HepG2 (cell line): ENCODE results near the gene NOL4L. TPM values are rescaled to one million over a fixed set of nuclear protein-coding genes. Genes with fewer than 3 reads are reported as not detected.

Experiments used
- E2F5 ChIP-seq: sonication (generic); formaldehyde crosslinking; conservative IDR thresholded peaks from 2 replicates; pipeline ENCODE4 v1.4.0; 2020; ENCODE audit warnings: missing genetic modification reagents
- JUND ChIP-seq: sonication (generic); formaldehyde crosslinking; IDR thresholded peaks from 2 replicates; pipeline ENCODE4 v1.8.0; 2022; ENCODE audit warnings: mild to moderate bottlenecking, missing genetic modification reagents
- NFKB2 ChIP-seq: sonication (generic); formaldehyde crosslinking; IDR thresholded peaks from 2 replicates; pipeline ENCODE4 v1.4.0; 2020; ENCODE audit warnings: missing genetic modification reagents, borderline replicate concordance
- POLR2AphosphoS5 ChIP-seq: IDR thresholded peaks from 2 replicates; pipeline ENCODE4 v1.6.1; 2012; ENCODE audit warnings: low read depth, low read length
- REPIN1 ChIP-seq: sonication (generic); formaldehyde crosslinking; IDR thresholded peaks from 2 replicates; pipeline ENCODE4 v1.8.0; 2022; ENCODE audit warnings: missing genetic modification reagents, low read depth, mild to moderate bottlenecking, borderline replicate concordance
- REXO4 ChIP-seq: sonication (generic); formaldehyde crosslinking; IDR thresholded peaks from 2 replicates; pipeline ENCODE4 v1.8.0; 2022; ENCODE audit warnings: missing genetic modification reagents, mild to moderate bottlenecking, borderline replicate concordance
- TGIF2 ChIP-seq: IDR thresholded peaks from 2 replicates; pipeline ENCODE4 v1.6.1; 2016; ENCODE audit warnings: control low read depth, missing compliant biosample characterization
- WIZ ChIP-seq: sonication (generic); formaldehyde crosslinking; IDR thresholded peaks from 2 replicates; pipeline ENCODE4 v1.5.1; 2020; ENCODE audit warnings: mild to moderate bottlenecking, missing genetic modification reagents
- ZNF20 ChIP-seq: sonication (generic); formaldehyde crosslinking; IDR thresholded peaks from 2 replicates; pipeline ENCODE4 v1.4.0; 2020; ENCODE audit warnings: mild to moderate bottlenecking, moderate library complexity, missing genetic modification reagents
- ZNF326 ChIP-seq: sonication (generic); formaldehyde crosslinking; IDR thresholded peaks from 2 replicates; pipeline ENCODE4 v1.4.0; 2020; ENCODE audit warnings: missing genetic modification reagents, borderline replicate concordance
- ZNF687 ChIP-seq: sonication (generic); formaldehyde crosslinking; IDR thresholded peaks from 2 replicates; pipeline ENCODE4 v1.5.1; 2020; ENCODE audit warnings: mild to moderate bottlenecking, missing genetic modification reagents, moderate library complexity
- polyA plus RNA-seq, 8 experiments: library from polyadenylated mRNA; depleted of rRNA in 3 of 8; stranded (reverse) in 7 of 8; unstranded in 1 of 8; fragments of >200 nt; fragmentation: Illumina TruSeq in 4 of 8; extraction: Trizol in 4 of 8; gene quantifications; 2 replicates each; pipeline versions ENCODE4 v1.2.1 to v1.2.3, GENCODE V29; 2011 to 2016; ENCODE audit warnings: low read depth in 4 of 8, missing spikeins in 1 of 8, mixed read lengths in 1 of 8; ENCODE audit not compliant: insufficient read depth in 1 of 8
- total RNA-seq, 5 experiments: library from RNA; depleted of rRNA; stranded (reverse); fragments of >200 nt; fragmentation: Illumina TruSeq; extraction: Trizol; gene quantifications; 2 replicates each; pipeline ENCODE4 v1.2.3, GENCODE V29; 2016; ENCODE audit warnings: low read depth in 1 of 5
- TF ChIP-seq, protein P1 (sequence below): fragments of 450-650 bp; IDR thresholded peaks from 2 replicates; pipeline ENCODE4 v1.6.1; 2017
- TF ChIP-seq, protein P2 (sequence below): sonication (generic); formaldehyde crosslinking; IDR thresholded peaks from 2 replicates; pipeline ENCODE4 v1.9.0; 2021; ENCODE audit warnings: missing genetic modification reagents, borderline replicate concordance
- TF ChIP-seq, protein P3 (sequence below): sonication (generic); formaldehyde crosslinking; conservative IDR thresholded peaks from 2 replicates; pipeline ENCODE4 v1.8.0; 2022; ENCODE audit warnings: mild to moderate bottlenecking, moderate library complexity, missing genetic modification reagents

The NOL4L gene
- total and polyA plus RNA-seq, 2 of the 13 experiments (the other 11 are each of a cell fraction or from before 2014, with no cell fraction given) = 16.6 to 35.4 TPM

DNA sequence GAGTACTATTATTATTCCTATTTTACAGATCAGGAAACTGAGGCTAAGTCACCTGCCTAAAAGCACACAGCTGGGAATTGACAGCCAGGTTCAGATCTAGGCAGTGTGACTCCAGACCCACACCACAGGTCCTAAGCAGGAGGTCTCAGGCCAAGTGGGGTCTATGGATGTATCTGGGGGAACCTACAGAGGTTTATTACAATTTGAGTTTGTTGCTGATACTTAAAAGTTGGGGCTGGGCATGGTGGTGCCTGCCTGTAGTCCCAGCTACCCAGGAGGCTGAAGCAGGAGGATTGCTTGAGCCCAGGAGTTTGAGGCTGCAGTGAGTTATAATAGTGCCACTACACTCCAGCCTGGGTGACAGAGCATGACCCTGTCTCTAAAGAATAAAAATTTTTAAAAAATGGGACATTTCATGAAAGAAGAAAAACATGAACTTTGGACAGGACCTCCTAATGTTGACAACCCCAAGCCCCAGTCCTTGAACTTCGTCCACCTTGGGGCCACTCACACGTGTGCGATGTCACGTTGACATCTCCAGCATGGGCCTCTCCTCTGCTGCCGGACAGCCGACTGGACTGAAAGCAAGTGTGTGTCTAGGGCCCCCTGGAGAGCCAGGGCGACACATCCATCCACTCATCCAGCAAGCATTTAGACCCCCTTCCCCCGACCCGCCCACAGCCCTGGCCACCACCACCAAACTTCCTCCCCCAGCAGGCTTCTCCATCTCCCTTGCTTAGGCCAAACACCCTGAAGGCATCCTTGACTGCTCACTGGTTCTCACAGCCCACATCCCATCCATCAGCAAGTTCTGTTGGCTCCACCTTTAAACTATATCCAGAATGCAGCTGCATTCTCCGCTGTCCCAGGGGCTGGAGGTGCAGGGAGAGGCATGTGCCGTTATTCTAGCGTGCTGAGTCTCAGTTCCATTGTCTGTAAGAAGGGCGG lies 40.0 kb downstream of the NOL4L start (continued):
- TF ChIP-seq, protein P1, sequence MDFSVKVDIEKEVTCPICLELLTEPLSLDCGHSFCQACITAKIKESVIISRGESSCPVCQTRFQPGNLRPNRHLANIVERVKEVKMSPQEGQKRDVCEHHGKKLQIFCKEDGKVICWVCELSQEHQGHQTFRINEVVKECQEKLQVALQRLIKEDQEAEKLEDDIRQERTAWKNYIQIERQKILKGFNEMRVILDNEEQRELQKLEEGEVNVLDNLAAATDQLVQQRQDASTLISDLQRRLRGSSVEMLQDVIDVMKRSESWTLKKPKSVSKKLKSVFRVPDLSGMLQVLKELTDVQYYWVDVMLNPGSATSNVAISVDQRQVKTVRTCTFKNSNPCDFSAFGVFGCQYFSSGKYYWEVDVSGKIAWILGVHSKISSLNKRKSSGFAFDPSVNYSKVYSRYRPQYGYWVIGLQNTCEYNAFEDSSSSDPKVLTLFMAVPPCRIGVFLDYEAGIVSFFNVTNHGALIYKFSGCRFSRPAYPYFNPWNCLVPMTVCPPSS = no peak
- TF ChIP-seq NFKB2 (CRISPR knock-in tag) = peak; percentile 92; the same call in 1 of the 2 replicates
- TF ChIP-seq, protein P2, sequence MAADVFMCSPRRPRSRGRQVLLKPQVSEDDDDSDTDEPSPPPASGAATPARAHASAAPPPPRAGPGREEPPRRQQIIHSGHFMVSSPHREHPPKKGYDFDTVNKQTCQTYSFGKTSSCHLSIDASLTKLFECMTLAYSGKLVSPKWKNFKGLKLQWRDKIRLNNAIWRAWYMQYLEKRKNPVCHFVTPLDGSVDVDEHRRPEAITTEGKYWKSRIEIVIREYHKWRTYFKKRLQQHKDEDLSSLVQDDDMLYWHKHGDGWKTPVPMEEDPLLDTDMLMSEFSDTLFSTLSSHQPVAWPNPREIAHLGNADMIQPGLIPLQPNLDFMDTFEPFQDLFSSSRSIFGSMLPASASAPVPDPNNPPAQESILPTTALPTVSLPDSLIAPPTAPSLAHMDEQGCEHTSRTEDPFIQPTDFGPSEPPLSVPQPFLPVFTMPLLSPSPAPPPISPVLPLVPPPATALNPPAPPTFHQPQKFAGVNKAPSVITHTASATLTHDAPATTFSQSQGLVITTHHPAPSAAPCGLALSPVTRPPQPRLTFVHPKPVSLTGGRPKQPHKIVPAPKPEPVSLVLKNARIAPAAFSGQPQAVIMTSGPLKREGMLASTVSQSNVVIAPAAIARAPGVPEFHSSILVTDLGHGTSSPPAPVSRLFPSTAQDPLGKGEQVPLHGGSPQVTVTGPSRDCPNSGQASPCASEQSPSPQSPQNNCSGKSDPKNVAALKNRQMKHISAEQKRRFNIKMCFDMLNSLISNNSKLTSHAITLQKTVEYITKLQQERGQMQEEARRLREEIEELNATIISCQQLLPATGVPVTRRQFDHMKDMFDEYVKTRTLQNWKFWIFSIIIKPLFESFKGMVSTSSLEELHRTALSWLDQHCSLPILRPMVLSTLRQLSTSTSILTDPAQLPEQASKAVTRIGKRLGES (CRISPR knock-in tag) = peak; percentile 89; the same call in 1 of the 2 replicates
- TF ChIP-seq POLR2AphosphoS5 = peak; percentile 35
- TF ChIP-seq ZNF20 (CRISPR knock-in tag) = no peak
- peak; percentile 87 for TF ChIP-seq JUND (CRISPR knock-in tag)
- TF ChIP-seq TGIF2 = peak; percentile 99
- TF ChIP-seq, protein P3, sequence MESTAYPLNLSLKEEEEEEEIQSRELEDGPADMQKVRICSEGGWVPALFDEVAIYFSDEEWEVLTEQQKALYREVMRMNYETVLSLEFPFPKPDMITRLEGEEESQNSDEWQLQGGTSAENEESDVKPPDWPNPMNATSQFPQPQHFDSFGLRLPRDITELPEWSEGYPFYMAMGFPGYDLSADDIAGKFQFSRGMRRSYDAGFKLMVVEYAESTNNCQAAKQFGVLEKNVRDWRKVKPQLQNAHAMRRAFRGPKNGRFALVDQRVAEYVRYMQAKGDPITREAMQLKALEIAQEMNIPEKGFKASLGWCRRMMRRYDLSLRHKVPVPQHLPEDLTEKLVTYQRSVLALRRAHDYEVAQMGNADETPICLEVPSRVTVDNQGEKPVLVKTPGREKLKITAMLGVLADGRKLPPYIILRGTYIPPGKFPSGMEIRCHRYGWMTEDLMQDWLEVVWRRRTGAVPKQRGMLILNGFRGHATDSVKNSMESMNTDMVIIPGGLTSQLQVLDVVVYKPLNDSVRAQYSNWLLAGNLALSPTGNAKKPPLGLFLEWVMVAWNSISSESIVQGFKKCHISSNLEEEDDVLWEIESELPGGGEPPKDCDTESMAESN (CRISPR knock-in tag) = peak; percentile 77
- TF ChIP-seq ZNF326 = no peak; the same call in 1 of the 2 replicates
- TF ChIP-seq E2F5 (CRISPR knock-in tag) = no peak
- peak; percentile 98 for TF ChIP-seq ZNF687
- TF ChIP-seq REXO4 (CRISPR knock-in tag) = no peak
- peak; percentile 67; the same call in 1 of the 2 replicates for TF ChIP-seq WIZ
- peak; percentile 98 for TF ChIP-seq REPIN1
